Hepatocyte (in vitro differentiated cells): ENCODE data around the gene TMEM41B.

Experiments
- EZH2 ChIP-seq: fragments of 200-600 bp; sonication (generic); IDR thresholded peaks from 2 replicates; pipeline ENCODE4 v1.6.1; 2016; ENCODE audit warnings: antibody characterized with exemption, mild to moderate bottlenecking, borderline replicate concordance
- EZH2phosphoT487 ChIP-seq: fragments of 200-600 bp; sonication (generic); IDR thresholded peaks from one replicate; pipeline ENCODE4 v1.6.1; 2018; ENCODE audit warnings: antibody characterized with exemption, mild to moderate bottlenecking, low read depth, moderate library complexity; ENCODE audit not compliant: unreplicated experiment, severe bottlenecking
- TF ChIP-seq, protein P1 (sequence below): fragments of 200-600 bp; sonication (generic); IDR thresholded peaks from 2 replicates; pipeline ENCODE4 v1.5.1; 2016; ENCODE audit warnings: antibody characterized with exemption, mild to moderate bottlenecking; ENCODE audit not compliant: poor library complexity

DNA sequence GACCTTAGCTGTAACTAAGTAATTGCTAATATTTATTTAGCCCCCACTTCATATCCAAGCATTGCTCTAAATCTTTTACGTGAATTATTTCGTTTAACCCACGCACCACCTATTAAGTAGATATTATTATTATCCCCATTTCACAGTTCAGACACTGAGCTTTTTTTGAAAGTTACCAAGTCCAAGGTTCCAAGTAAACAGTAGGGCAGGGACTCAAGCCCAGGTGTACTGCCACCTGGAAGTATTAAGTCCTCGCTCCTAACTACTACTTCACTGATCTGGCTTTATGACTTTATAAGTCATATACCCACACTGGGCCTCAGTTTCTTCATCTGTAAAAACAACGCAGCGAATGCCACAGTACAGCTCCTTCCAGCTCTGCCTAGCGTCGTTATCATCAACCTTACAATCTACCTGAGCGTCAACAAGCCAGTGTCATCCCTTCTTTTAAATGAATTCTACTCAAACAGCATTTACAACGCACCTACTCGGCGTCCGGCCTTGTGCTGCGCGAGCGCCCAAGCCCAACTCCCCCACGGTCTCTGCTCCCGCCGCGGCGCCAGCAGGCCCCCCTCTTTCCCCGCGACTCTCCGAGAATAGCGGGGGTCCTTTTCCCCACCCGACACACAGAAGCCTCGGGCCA lies 624 bp downstream of the TMEM41B start:
- TF ChIP-seq EZH2 (no peak), EZH2phosphoT487 (no peak)
- TF ChIP-seq, protein P1, sequence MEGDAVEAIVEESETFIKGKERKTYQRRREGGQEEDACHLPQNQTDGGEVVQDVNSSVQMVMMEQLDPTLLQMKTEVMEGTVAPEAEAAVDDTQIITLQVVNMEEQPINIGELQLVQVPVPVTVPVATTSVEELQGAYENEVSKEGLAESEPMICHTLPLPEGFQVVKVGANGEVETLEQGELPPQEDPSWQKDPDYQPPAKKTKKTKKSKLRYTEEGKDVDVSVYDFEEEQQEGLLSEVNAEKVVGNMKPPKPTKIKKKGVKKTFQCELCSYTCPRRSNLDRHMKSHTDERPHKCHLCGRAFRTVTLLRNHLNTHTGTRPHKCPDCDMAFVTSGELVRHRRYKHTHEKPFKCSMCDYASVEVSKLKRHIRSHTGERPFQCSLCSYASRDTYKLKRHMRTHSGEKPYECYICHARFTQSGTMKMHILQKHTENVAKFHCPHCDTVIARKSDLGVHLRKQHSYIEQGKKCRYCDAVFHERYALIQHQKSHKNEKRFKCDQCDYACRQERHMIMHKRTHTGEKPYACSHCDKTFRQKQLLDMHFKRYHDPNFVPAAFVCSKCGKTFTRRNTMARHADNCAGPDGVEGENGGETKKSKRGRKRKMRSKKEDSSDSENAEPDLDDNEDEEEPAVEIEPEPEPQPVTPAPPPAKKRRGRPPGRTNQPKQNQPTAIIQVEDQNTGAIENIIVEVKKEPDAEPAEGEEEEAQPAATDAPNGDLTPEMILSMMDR, result no peak
